HG03565 (cell line): ENCODE data around the gene CELF2.

Experiments
- ATAC-seq: cut with Tn5 transposase; IDR thresholded peaks from one replicate; pipeline ENCODE4 v1.9.1; 2021; ENCODE audit warnings: mild to moderate bottlenecking, moderate library complexity; ENCODE audit not compliant: unreplicated experiment

The CELF2 gene

DNA sequence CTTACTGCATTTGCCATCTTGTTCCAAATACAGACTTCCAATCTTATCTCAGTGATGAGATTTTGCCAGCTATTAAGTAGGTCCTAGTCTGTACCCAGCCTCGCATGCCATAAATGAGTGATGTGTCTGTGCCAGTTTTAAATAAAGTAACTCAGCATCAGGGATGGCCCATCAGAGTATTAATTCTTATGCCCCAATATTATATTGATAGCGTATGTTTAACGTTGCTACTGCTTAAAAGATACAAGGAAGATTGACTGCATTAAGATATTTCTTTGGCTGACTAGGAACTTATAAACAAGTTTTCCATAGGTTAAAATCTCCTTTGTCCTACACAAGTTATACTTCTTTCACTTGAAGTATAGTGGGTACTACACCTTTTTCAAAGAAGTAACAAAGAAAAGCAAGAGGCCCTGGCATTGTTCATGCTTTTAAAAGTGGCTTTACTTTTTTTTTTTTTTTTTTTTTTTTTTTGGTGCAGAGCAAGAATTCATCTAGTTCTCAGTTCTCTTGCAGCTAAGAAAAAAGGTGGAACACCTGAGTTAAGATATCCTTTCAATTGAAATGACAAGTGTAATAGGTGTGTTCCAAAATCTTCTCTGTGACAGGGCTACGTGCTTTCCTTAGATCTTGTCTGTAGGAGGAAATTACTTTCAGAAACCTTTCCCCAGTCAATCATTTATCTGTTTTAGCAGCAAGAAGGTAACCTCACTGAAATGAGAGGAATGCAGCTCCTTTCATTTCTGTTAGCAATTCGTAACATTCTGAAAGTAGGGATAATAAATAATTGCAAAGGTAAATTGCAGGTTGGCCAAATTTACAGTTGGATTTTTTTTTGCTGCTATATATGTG, 245.0 kb downstream of the CELF2 start:
- ATAC-seq = no peak

GRCh38 chr10:11263767-11264166, 246.1 kb downstream of the CELF2 start:
- no peak for ATAC-seq

- ATAC-seq = no peak
Observed at GRCh38 chr10:11264296-11265048, 246.8 kb downstream of the CELF2 start.

GRCh38 chr10:11265484-11265883, 247.8 kb downstream of the CELF2 start:
- no peak for ATAC-seq

- ATAC-seq = no peak
Observed at GRCh38 chr10:11266426-11266825, 248.8 kb downstream of the CELF2 start.

DNA sequence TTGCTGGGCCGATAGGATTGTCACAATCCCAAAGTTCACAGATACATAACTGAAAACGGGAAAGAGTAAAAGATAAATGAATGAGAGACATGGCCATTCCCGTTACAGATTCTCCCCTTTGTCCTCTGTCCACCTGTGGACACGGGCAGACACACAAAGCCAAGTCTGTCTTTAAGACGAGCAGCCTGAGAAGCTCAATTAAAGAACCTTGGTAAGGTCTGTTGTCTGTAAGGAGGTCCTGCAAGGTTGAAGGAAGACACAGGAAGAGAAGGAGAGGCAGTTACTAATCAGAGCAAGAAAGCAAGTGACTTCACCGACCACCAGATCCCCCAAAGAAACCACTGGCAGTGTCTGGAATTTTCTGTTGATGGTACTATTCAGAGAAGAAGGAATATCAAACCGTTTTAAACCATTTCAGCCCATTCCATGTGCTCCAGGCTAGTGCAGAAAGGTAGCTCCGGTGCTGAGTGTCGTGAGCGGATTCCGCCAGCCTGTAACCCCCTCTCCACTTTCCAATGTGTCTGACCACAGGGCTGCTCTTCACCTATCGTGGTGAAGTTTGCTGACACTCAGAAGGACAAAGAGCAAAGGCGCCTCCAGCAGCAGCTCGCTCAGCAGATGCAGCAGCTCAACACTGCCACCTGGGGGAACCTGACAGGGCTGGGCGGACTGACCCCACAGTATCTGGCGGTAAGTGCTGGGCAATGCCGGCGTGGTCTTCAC, 252.6 kb downstream of the CELF2 start:
- ATAC-seq = peak; percentile 65

- ATAC-seq = no peak
Observed at GRCh38 chr10:11270858-11271179, 253.1 kb downstream of the CELF2 start.

DNA sequence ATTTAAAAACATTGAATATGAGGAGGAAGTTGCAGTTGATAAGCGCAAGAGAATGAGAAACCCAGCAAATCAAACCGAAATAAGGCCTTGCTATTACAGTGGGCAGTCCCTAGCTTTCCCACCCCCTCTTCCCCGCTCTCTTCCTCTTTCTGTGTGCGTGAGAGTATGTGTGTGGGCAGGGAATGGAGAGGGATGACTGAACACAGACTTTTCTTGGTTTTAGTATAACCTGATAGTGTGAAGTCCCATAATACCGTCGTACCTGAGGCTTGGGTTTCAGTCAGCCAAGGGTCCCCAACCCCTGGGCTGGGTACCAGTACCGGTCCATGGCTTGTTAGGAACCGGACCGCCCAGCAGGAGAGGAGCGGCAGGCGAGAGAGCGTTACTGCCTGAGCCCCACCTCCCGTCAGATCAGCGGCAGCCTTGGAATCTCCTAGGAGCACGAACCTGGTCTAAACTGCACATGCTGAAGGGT, 255.3 kb downstream of the CELF2 start:
- ATAC-seq = peak; percentile 34

- ATAC-seq = no peak
Observed at GRCh38 chr10:11274452-11274851, 256.8 kb downstream of the CELF2 start.

GRCh38 chr10:11275651-11276050, 258.0 kb downstream of the CELF2 start:
- no peak for ATAC-seq

GRCh38 chr10:11276449-11276990, 258.8 kb downstream of the CELF2 start:
- ATAC-seq = no peak

DNA sequence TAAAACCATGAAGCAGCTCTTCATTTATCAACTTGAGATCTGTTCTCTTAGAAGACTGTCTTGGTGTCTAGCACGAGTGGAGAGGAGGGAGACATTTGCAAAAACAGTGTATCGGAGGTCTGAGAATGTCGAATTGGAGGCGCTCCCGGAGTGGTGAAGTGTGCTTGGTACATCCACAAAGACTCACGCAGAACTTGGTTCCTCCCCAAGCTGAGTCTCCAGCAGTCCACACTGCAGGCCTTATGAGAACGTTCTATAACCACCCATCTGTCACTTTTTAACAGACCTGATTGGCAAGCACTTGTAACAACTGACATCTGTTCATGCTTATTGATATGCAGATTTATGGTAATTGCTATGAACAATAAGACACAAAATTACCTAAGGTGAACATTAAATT, 261.6 kb downstream of the CELF2 start:
- no peak for ATAC-seq

DNA sequence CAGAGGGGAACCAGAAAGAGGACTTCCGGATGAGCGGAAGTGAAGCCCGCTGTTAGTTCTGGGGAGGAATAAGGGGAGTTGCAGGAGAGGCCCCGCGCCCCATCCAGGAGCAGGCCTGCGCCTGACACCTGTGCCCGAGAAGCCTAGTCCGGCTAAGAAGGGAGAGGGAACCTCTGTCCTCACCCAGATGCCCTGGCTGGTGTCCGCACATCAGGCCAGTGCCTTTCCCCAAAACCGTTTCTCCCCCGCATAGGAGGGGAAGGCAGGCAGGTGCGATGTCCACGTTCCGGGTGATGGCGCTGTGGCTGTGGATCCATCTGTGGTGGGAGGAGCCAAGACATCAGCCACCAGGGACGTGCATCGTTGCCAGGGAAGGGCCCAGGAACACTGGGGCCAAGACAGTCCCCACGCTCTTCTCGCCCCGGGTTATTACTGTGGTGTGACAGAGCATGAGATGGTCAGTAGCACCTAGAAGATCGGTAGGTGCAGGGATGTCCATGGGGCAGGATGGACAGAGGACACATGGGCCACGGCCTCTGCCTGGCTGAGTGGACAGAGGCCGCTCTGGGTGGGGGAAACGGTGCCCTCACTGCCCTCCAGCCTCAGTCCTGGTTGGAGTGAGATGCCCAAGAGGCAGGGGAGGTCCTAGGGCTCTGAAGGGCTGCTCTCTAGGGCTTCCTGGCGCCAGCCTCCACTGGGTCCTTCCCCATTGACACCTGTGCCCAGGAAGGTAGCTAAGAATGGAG, 262.7 kb downstream of the CELF2 start:
- no peak for ATAC-seq

DNA sequence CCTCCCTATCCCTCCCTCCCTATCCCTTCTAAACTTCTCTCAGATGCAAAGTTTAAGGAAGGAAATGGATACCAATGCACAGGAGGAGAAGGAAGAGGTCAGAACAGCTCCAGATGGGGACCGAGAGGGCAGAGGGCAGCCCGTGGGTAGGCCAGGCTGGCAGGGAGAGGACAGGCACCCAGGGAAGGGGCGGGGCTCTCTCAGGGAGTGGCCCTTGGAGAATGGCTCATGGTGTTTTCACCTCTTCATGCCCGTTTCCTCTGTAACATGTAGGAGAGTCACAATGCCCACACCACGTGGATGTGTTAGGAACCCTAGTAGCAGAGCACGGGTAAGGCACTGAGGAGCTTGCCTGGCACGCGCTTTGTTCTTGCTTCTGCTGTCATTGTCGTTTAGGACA, 264.5 kb downstream of the CELF2 start:
- no peak for ATAC-seq

GRCh38 chr10:11282661-11283060, 265.0 kb downstream of the CELF2 start:
- ATAC-seq = no peak

DNA sequence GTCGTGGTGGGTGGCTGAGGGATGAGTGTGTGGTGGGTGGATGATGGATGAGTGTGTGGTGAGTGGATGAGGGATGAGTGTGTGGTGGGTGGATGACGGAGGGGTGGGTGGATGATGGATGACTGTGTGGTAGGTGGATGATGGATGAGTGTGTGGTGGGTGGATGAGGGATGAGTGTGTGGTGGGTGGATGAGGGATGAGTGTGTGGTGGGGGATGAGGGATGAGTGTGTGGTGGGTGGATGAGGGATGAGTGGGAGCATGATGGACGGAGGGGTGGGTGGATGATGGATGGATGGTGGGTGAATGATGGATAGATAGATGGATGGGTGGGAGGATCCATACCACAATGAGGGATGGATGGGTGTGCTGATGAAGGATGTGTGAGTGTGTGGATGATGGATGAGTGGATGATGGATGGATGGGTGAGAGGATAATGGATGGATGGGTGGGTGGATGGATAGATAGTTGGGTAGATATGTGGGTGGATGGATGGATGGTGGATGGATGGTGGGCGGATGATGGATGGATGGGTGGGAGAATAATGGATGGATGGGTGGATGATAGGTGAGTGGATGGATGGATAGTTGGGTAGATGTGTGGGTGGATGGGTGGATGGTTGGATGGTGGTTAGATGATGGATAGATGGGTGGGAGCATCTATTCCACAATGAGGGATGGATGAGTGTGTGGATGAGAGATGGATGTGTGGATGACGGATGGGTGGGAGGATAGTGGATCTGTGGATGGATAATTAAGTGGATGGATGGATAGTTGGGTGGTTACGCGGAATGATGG, 266.8 kb downstream of the CELF2 start:
- ATAC-seq = no peak

- ATAC-seq = no peak
Observed at GRCh38 chr10:11285171-11285570, 267.5 kb downstream of the CELF2 start.

DNA sequence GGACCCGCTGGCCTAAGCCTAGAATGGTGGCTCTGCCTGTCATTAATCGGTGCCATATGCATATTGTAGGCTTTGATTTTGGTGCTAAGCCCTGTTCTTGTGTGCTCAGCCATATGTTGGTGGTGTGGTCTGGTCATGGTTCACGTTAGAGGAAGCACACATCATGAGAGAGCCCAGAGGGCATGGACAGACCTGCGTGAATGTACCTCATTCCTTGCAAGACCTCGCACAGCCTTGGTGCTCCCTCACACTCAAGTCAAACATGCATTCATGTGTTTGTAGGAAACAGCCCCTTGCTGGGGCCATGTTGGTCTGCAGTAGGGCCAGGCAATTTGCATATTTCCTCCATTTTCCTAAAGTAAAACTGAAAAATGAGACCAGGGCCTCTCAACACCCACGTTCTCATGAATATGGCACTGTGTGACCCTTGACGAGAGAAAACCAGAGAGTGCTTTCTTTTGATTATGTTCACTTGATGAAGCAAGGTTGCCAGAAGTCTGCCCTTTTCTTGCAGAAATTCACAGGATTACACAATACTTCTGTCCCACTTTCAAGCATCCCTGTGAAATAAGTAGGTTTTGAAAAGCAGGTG, 268.7 kb downstream of the CELF2 start:
- peak; percentile 91 for ATAC-seq

DNA sequence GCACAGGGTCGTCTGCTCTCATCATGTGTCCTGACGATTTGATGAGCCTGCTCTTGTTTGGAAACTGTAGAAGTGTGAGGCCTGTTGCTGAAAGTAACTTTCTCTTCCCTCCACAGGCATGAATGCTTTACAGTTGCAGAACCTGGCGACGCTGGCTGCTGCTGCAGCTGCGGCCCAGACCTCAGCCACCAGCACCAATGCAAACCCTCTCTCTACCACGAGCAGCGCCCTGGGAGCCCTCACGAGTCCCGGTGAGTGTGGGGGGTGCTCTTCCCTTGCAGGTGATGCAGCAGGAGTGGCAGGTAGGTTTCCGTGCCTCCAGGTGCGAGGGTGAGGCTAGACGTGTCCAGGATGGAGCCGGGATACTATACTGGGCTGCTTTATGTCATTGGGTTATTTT, 270.6 kb downstream of the CELF2 start:
- no peak for ATAC-seq
